Measurements from ENCODE around the gene CLRN2.

The CLRN2 gene

GRCh38 chr4:17514865-17515264, at the start of gene CLRN2:
CLRN2 (plus strand) TSS chr4:17515165; CDS start chr4:17515267, 102 bp downstream.
- DNase-seq, result no peak

GRCh38 chr4:17468619-17469221, 46.2 kb upstream of the CLRN2 start:
- DNase-seq, result no peak

- DNase-seq, result no peak
These were observed 44.9 kb upstream of the CLRN2 start for GRCh38 chr4:17469931-17470674.

GRCh38 chr4:17475481-17475880, 39.5 kb upstream of the CLRN2 start:
- DNase-seq, result no peak

GRCh38 chr4:17476853-17477252, 38.1 kb upstream of the CLRN2 start:
- no peak for DNase-seq

- DNase-seq, result no peak
These were observed 37.0 kb upstream of the CLRN2 start for GRCh38 chr4:17477774-17478472.

GRCh38 chr4:17480210-17480927, 34.6 kb upstream of the CLRN2 start:
- no peak for DNase-seq

GRCh38 chr4:17480955-17481354, 34.0 kb upstream of the CLRN2 start:
- no peak for DNase-seq

- no peak for DNase-seq
These were observed 32.2 kb upstream of the CLRN2 start for GRCh38 chr4:17482716-17483115.

GRCh38 chr4:17489123-17489522, 25.8 kb upstream of the CLRN2 start:
- DNase-seq, result no peak

- DNase-seq, result no peak
These were observed 25.2 kb upstream of the CLRN2 start for GRCh38 chr4:17489721-17490120.

GRCh38 chr4:17490575-17491059, 24.3 kb upstream of the CLRN2 start:
- no peak for DNase-seq

GRCh38 chr4:17491196-17491595, 23.8 kb upstream of the CLRN2 start:
- no peak for DNase-seq

- no peak for DNase-seq
These were observed 22.8 kb upstream of the CLRN2 start for GRCh38 chr4:17492058-17492741.

- DNase-seq, result no peak
These were observed 22.1 kb upstream of the CLRN2 start for GRCh38 chr4:17492876-17493275.

- no peak for DNase-seq
These were observed 21.3 kb upstream of the CLRN2 start for GRCh38 chr4:17493619-17494018.

GRCh38 chr4:17494258-17495190, 20.4 kb upstream of the CLRN2 start:
- DNase-seq, result no peak

- no peak for DNase-seq
These were observed 17.0 kb upstream of the CLRN2 start for GRCh38 chr4:17497890-17498523.

- no peak for DNase-seq
These were observed 14.4 kb upstream of the CLRN2 start for GRCh38 chr4:17500574-17500973.

GRCh38 chr4:17502756-17503155, 12.2 kb upstream of the CLRN2 start:
- no peak for DNase-seq

GRCh38 chr4:17504081-17504480, 10.9 kb upstream of the CLRN2 start:
- no peak for DNase-seq

Measured in 8988T (cell line).